ENCODE data around the gene IGFN1. TPM values are rescaled to one million over a fixed set of nuclear protein-coding genes. Genes with fewer than 3 reads are reported as not detected.

Gene IGFN1
- total and polyA plus RNA-seq, 4 donors: 0.03 to 0.14 (median 0.08) TPM; not detected in 1

- Histone ChIP-seq H3K27ac (ENCODE audit: low read depth in 1 of 2, low read length in 2 of 2) (no peak overlapping the region), H3K36me3 (ENCODE audit: control insufficient read depth in 4 of 4, insufficient read depth in 3 of 4, low read depth in 1 of 4, low read length in 3 of 4) (no peaks in the 10 kb centered on the region), H3K9ac (ENCODE audit: low read depth in 1 of 2, low read length in 2 of 2) (no peak overlapping the region), H3K4me3 (ENCODE audit: low read depth in 1 of 3, low read length in 3 of 3) (no peak overlapping the region), H3K4me1 (ENCODE audit: control insufficient read depth in 4 of 4, insufficient read depth in 4 of 4, low read length in 3 of 4) (no peaks in the 10 kb centered on the region), H3K9me3 (ENCODE audit: control insufficient read depth in 4 of 4, low read length in 3 of 4) (no peaks in the 10 kb centered on the region), H3K27me3 (ENCODE audit: control insufficient read depth in 4 of 4, insufficient read depth in 4 of 4, low read length in 3 of 4) (peaks cover 0 to 5% (median 0%) of the 10 kb centered on the region in 4 donors)
- WGBS: 39% methylated on average over 12 of the region's 12 CpGs
- peak; percentile 31 for DNase-seq (ENCODE audit: low spot score)
- TF ChIP-seq YY1 (IDR thresholded peaks at IDR 0.05): no peak
- no peak for TF ChIP-seq CTCF (IDR thresholded peaks at IDR 0.05; ENCODE audit: low read depth, low read length, missing input control)
- TF ChIP-seq RXRA (IDR thresholded peaks at IDR 0.05): no peak
- no peak for TF ChIP-seq RAD21 (IDR thresholded peaks at IDR 0.05)
- no peak for TF ChIP-seq SP1 (IDR thresholded peaks at IDR 0.05)
- TF ChIP-seq REST (IDR thresholded peaks at IDR 0.05): no peak
Measured at GRCh38 chr1:201268604-201269151, 78.1 kb downstream of the IGFN1 start.

GRCh38 chr1:201269281-201269680 is 78.7 kb downstream of the IGFN1 start:
- Histone ChIP-seq H3K27ac (ENCODE audit: low read depth in 1 of 2, low read length in 2 of 2) (no peak overlapping the region), H3K27me3 (ENCODE audit: control insufficient read depth in 4 of 4, insufficient read depth in 4 of 4, low read length in 3 of 4) (peaks cover 0 to 5% (median 0%) of the 10 kb centered on the region in 4 donors), H3K9ac (ENCODE audit: low read depth in 1 of 2, low read length in 2 of 2) (no peak overlapping the region), H3K9me3 (ENCODE audit: control insufficient read depth in 4 of 4, low read length in 3 of 4) (no peaks in the 10 kb centered on the region), H3K36me3 (ENCODE audit: control insufficient read depth in 4 of 4, insufficient read depth in 3 of 4, low read depth in 1 of 4, low read length in 3 of 4) (no peaks in the 10 kb centered on the region), H3K4me1 (ENCODE audit: control insufficient read depth in 4 of 4, insufficient read depth in 4 of 4, low read length in 3 of 4) (no peaks in the 10 kb centered on the region), H3K4me3 (ENCODE audit: low read depth in 1 of 3, low read length in 3 of 3) (no peak overlapping the region)
- no peak for DNase-seq (ENCODE audit: low spot score)
- 92% methylated on average over 7 of the region's 7 CpGs for WGBS
- no peak for TF ChIP-seq ZBTB33 (IDR thresholded peaks at IDR 0.05)
- no peak for TF ChIP-seq HNF4A (conservative IDR thresholded peaks at IDR 0.05)
- no peak for TF ChIP-seq REST (IDR thresholded peaks at IDR 0.05)
- TF ChIP-seq TAF1 (conservative IDR thresholded peaks at IDR 0.05): no peak
- no peak for TF ChIP-seq YY1 (IDR thresholded peaks at IDR 0.05)
- no peak for TF ChIP-seq RAD21 (IDR thresholded peaks at IDR 0.05)
